OCI-LY3 (cell line): ENCODE data around the gene NODAL.

ENCODE experiments used
- CTCF ChIP-seq: fragments of 200-600, 300-600 bp; sonication (generic); IDR thresholded peaks from 2 replicates; pipeline ENCODE4 v1.5.1; 2014; ENCODE audit warnings: antibody characterized with exemption, low read length, low read depth
- EZH2phosphoT487 ChIP-seq: fragments of 200-600 bp; shearing (Covaris generic); IDR thresholded peaks from 2 replicates; pipeline ENCODE4 v1.6.1; 2018; ENCODE audit warnings: antibody characterized with exemption, mixed run types, low read depth

GRCh38 chr10:70430493-70431445 is 10.7 kb downstream of the NODAL start:
- TF ChIP-seq CTCF: no peak
- no peak for TF ChIP-seq EZH2phosphoT487
